Kidney epithelial cell (primary cell): ENCODE data around the gene KRTAP13-3. TPM values are rescaled to one million over a fixed set of nuclear protein-coding genes. Genes with fewer than 3 reads are reported as not detected.

Experiments used
- DNase-seq: peaks from one replicate; pipeline ENCODE4 v3.0.0-alpha.2; 2010; ENCODE audit warnings: low read depth
- H3K27me3 ChIP-seq: 2 replicates; pipeline ENCODE4 v1.6.0; 2011; ENCODE audit warnings: low read length; ENCODE audit not compliant: control insufficient read depth, insufficient read depth
- H3K36me3 ChIP-seq: 2 replicates; pipeline ENCODE4 v1.5.1; 2011; ENCODE audit warnings: low read length; ENCODE audit not compliant: control insufficient read depth, insufficient read depth
- H3K4me3 ChIP-seq: 2 replicates; pipeline ENCODE4 v1.5.1; 2011; ENCODE audit warnings: low read depth, mild to moderate bottlenecking, control low read depth, low read length
- total RNA-seq: library from RNA; depleted of rRNA; stranded (reverse); fragments of >200 nt; gene quantifications from 2 replicates; pipeline ENCODE4 v1.2.3, GENCODE V29; 2015
- TF ChIP-seq, protein P1 (sequence below): IDR thresholded peaks from 2 replicates; pipeline ENCODE4 v1.5.1; 2011; ENCODE audit warnings: mild to moderate bottlenecking, moderate library complexity, low read length, control low read depth, inconsistent platforms; ENCODE audit not compliant: insufficient read depth, poor library complexity, severe bottlenecking

Gene KRTAP13-3
- total RNA-seq, 1 donor from 2014 or later = not detected

DNA sequence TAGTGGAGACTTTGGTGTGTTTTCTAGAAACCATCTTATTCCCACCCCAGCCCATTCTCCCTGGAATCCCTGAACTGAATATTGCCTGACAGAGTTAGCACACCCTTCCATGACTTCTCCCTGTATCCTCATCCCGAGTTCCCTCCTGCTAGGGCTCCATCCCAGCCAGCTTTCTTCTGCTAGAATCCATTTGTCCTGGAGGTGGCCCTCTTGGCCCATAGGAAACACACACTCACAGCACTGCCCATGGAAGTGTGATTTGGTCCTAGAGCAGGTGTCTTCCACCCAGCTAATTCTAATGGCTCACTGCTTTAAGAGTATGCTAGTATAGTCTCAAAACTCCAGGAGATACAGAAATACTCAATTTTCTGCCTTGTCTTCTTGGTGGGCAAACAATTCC is 18.5 kb upstream of the KRTAP13-3 start:
- H3K27me3 ChIP-seq = no peaks in the 10 kb centered on the region
- no peak overlapping the region for H3K4me3 ChIP-seq
- H3K36me3 ChIP-seq = no peaks in the 10 kb centered on the region
- TF ChIP-seq, protein P1, sequence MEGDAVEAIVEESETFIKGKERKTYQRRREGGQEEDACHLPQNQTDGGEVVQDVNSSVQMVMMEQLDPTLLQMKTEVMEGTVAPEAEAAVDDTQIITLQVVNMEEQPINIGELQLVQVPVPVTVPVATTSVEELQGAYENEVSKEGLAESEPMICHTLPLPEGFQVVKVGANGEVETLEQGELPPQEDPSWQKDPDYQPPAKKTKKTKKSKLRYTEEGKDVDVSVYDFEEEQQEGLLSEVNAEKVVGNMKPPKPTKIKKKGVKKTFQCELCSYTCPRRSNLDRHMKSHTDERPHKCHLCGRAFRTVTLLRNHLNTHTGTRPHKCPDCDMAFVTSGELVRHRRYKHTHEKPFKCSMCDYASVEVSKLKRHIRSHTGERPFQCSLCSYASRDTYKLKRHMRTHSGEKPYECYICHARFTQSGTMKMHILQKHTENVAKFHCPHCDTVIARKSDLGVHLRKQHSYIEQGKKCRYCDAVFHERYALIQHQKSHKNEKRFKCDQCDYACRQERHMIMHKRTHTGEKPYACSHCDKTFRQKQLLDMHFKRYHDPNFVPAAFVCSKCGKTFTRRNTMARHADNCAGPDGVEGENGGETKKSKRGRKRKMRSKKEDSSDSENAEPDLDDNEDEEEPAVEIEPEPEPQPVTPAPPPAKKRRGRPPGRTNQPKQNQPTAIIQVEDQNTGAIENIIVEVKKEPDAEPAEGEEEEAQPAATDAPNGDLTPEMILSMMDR = no peak
- DNase-seq = no peak

DNA sequence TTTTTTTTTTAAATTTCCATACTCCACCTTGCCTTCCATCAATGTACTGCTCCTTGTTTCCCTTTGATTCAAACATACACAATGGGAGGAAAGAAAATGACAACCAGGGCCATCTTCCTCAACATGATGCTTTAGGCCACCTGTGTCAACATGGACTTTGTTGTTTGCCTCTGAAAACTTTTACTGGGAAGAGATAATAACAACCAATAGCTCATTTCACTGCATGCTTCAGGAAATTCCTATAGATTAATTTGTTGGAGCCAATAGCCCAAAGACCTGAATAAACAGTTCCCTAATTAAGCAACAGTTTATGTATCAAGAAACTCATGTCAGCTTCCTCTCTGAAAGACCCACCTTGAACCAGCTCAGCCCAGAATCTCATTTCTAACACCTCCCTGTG is 17.5 kb upstream of the KRTAP13-3 start:
- no peak for DNase-seq
- Histone ChIP-seq H3K4me3 (no peak overlapping the region), H3K27me3 (no peaks in the 10 kb centered on the region), H3K36me3 (no peaks in the 10 kb centered on the region)
- TF ChIP-seq, protein P1 = no peak

DNA sequence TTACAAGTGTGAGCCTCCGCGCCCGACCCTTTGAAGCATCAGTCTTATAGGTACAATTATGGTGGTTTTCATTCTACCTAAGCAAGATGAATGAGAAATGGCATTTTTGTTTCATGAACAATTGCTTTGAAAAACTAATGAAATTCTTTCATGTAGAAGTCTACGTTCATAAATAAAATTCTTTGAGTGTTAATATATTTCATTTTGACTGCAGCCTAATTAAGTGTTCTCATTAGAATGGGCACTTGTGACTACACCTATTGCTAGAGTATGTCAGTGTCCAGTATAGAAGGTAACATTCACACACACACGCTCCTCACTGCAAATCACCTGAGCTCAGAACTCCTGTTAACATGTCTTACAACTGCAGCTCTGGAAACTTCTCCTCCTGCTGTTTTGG is 14.2 kb upstream of the KRTAP13-3 start, which contains the start of gene KRTAP15-1:
KRTAP15-1 (plus strand) TSS at position 301 of the 400 bp plus-strand sequence; CDS start at position 354, 53 bp downstream.
- no peak for DNase-seq
- H3K36me3 ChIP-seq = no peaks in the 10 kb centered on the region
- H3K4me3 ChIP-seq = no peak within 1 kb of the TSS
- H3K27me3 ChIP-seq = no peaks in the 10 kb centered on the region
- TF ChIP-seq, protein P1 = no peak

DNA sequence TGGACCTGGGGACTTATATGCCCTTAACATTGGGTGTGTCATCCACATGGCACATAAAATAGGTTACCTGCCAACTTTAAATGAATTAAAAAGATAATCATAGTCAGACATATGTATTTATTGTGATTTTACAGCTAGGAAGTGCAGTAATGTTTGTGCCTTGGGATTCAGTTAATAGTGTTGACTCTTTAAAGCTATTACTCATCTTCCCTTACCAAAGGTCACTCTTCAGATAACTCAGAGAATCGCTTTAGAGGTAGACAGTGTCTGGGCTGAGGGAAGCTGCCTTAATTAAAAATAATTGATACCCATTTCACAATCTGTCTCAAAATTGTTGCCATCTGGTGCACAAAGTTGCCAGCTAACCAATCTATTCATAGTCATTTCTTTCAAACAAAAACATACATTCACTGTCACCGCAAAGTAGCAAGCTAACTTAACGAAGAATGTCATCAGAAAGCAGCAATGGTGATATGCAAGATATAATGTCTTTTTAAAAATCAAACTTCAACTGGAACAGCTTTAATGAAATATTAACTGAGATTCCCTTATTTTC is 11.4 kb upstream of the KRTAP13-3 start:
- no peak for DNase-seq
- Histone ChIP-seq H3K4me3 (no peak overlapping the region), H3K27me3 (no peaks in the 10 kb centered on the region), H3K36me3 (no peaks in the 10 kb centered on the region)
- TF ChIP-seq, protein P1 = no peak

DNA sequence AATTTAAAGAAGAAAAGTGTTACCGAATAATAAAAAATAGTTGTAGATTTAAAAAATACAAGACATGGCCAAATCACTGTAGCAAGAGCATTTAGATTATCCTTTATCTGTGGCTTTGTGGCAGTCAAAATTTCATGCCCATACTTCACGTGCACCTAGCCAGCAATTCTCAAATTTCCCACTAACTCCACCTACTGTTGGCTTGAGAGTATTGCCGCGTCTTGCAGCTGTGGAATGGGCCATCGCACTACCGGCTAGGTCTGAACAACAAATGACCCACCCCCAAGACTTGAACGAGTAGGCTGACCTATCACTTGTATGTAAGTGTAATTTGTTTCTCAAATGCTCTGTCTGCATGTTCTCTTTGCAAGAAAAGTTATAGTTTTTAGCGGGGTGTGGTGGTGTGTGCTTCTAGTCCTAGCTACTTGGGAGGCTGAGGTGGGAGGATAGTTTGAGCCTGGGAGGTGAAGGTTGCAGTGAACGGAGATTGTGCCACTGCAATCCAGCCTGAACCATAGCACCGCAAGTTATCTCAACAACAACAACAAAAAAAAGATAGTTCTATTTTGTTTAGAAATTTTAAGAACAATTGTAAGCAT is 8.4 kb upstream of the KRTAP13-3 start:
- DNase-seq = no peak
- TF ChIP-seq, protein P1 = peak; percentile 65

More for the DNA sequence above, 8.4 kb upstream of the KRTAP13-3 start:
- Histone ChIP-seq H3K27me3 (no peaks in the 10 kb centered on the region), H3K4me3 (no peak overlapping the region), H3K36me3 (no peaks in the 10 kb centered on the region)
